Kidney (tissue), 14 donors: Measurements from ENCODE around the gene IHH. TPM values are rescaled to one million over a fixed set of nuclear protein-coding genes. Genes with fewer than 3 reads are reported as not detected.

Experiments
- DNase-seq, 5 donors: peaks; one replicate each; pipeline ENCODE4 v3.0.0-alpha.2; 2013 to 2020
- FAIRE-seq: peaks from 2 replicates; lab custom pipeline; 2012; peaks lifted over from hg19 to GRCh38; lab: Jason Lieb, UNC
- H3K27ac ChIP-seq, 2 donors: one replicate each; pipeline ENCODE4 v1.7.0; 2013; ENCODE audit warnings: low read depth in 2 of 2, low read length in 2 of 2, inconsistent platforms in 1 of 2
- H3K27me3 ChIP-seq: one replicate; pipeline ENCODE4 v1.7.1; 2013; ENCODE audit warnings: low read length, inconsistent platforms; ENCODE audit not compliant: control insufficient read depth, insufficient read depth
- H3K36me3 ChIP-seq, 3 donors: one replicate each; pipeline versions ENCODE4 v1.7.0 to v1.7.1; 2013; ENCODE audit warnings: low read length in 3 of 3, control low read depth in 1 of 3, inconsistent platforms in 1 of 3; ENCODE audit not compliant: insufficient read depth in 3 of 3, control insufficient read depth in 2 of 3
- H3K4me1 ChIP-seq, 3 donors: one replicate each; pipeline versions ENCODE4 v1.7.0 to v1.7.1; 2013; ENCODE audit warnings: low read length in 3 of 3, inconsistent platforms in 1 of 3, low read depth in 1 of 3; ENCODE audit not compliant: control insufficient read depth in 2 of 3, insufficient read depth in 2 of 3
- H3K4me3 ChIP-seq, 3 donors: one replicate each; pipeline versions ENCODE4 v1.7.0 to v1.8.1; 2013; ENCODE audit warnings: low read length in 3 of 3, control low read depth in 1 of 3, inconsistent platforms in 1 of 3
- H3K9ac ChIP-seq, 3 donors: one replicate each; pipeline versions ENCODE4 v1.7.0 to v1.7.1; 2013; ENCODE audit warnings: low read length in 3 of 3, control low read depth in 1 of 3, inconsistent platforms in 1 of 3
- H3K9me3 ChIP-seq, 3 donors: one replicate each; pipeline versions ENCODE4 v1.7.0 to v1.7.1; 2013; ENCODE audit warnings: low read length in 3 of 3, control low read depth in 1 of 3, inconsistent platforms in 1 of 3; ENCODE audit not compliant: control insufficient read depth in 2 of 3, insufficient read depth in 1 of 3
- intact Hi-C: fragments of 100-400 bp; cut with DNase I; formaldehyde crosslinking; loops from one replicate; pipeline ENCODE4 v1.11.1; 2022
- polyA plus RNA-seq: library from polyadenylated mRNA; stranded (reverse); fragments of 350-450 nt; fragmentation: Illumina TruSeq; extraction: RNeasy Lipid Tissue Mini Kit (QIAGEN cat#74804); gene quantifications from one replicate; pipeline ENCODE4 v1.2.3, GENCODE V29; 2014; ENCODE audit warnings: low read depth, low replicate concordance; ENCODE audit not compliant: insufficient read depth
- total RNA-seq: library from RNA; stranded (reverse); fragmentation: NEBNext Ultra II Directional; extraction: Animal tissue kit (Norgen Biotek cat#: 25700); gene quantifications from one replicate; pipeline ENCODE4 v1.2.1, GENCODE V29; 2021
- TF ChIP-seq, protein P1 (sequence below): IDR thresholded peaks from 3 replicates; pipeline ENCODE4 v1.5.1; 2012; ENCODE audit warnings: mild to moderate bottlenecking, moderate library complexity, borderline replicate concordance; ENCODE audit not compliant: insufficient read depth; ENCODE audit errors: extremely low read depth
- donor health status: control.
- donor health status: control.
- donor health status: control.
- donor health status: control.
- donor health status: control.
- donor health status: DM: yes; HTN: yes; CAD: no.
- donor health status: Normal renal cell carcinoma (clear cell type).

The IHH gene
- total and polyA plus RNA-seq, 2 donors from 2014 or later, result 0.88 to 3.1 TPM

DNA sequence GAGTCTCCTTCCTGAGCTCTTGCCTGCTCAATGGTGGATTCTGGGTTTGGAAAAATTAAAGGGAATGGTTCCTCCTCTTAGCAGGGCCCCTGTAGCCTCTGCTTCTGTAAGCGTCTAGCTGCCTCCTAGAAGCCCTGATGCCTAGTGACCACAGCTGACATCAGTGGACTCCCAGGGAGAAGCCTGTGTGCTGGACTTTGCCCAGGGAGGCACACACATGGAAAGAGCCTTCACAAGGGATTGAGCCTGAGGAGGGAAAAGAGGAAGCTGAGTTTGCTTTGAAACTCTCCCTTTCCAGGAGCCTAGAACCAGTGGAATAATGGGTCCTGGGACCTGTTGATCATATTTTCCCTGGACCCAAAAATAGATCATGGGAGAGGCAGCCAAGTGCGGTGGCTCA lies 18.0 kb downstream of the IHH start:
- H3K9me3 ChIP-seq, result no peaks in the 10 kb centered on the region
- DNase-seq (no peak), FAIRE-seq (no peak)
- H3K27me3 ChIP-seq, result peaks cover 8% of the 10 kb centered on the region
- no peak overlapping the region for H3K4me3 ChIP-seq
- TF ChIP-seq, protein P1, sequence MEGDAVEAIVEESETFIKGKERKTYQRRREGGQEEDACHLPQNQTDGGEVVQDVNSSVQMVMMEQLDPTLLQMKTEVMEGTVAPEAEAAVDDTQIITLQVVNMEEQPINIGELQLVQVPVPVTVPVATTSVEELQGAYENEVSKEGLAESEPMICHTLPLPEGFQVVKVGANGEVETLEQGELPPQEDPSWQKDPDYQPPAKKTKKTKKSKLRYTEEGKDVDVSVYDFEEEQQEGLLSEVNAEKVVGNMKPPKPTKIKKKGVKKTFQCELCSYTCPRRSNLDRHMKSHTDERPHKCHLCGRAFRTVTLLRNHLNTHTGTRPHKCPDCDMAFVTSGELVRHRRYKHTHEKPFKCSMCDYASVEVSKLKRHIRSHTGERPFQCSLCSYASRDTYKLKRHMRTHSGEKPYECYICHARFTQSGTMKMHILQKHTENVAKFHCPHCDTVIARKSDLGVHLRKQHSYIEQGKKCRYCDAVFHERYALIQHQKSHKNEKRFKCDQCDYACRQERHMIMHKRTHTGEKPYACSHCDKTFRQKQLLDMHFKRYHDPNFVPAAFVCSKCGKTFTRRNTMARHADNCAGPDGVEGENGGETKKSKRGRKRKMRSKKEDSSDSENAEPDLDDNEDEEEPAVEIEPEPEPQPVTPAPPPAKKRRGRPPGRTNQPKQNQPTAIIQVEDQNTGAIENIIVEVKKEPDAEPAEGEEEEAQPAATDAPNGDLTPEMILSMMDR, result no peak
- H3K27ac ChIP-seq, result no peak overlapping the region
- intact Hi-C loops, result no loop called here
- H3K9ac ChIP-seq, result no peak overlapping the region
- no peaks in the 10 kb centered on the region for H3K36me3 ChIP-seq
- no peaks in the 10 kb centered on the region for H3K4me1 ChIP-seq

DNA sequence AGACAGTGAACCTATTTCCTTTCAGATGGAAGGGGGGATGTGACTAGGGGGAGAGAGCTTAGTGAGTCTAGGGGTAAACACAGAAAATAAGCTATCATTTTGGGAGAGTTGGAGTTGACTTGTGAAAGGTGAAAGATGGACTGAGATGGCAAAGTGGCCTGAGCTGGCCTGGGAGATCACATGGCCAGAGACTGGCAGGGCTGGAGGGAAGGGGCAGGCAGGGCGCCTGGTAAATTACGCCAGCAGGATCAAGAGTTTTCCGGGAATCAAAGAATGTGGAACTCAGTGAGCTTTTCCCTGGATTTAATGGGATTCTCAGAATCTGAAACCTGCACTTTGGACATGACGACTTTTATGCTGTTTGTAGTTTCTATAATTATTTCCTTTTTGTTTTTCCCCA lies 18.6 kb downstream of the IHH start:
- TF ChIP-seq, protein P1, result no peak
- Histone ChIP-seq H3K9ac (no peak overlapping the region), H3K27me3 (peaks cover 8% of the 10 kb centered on the region), H3K4me1 (no peaks in the 10 kb centered on the region), H3K36me3 (no peaks in the 10 kb centered on the region), H3K4me3 (no peak overlapping the region), H3K9me3 (no peaks in the 10 kb centered on the region), H3K27ac (no peak overlapping the region)
- FAIRE-seq, result no peak
- no peak for DNase-seq
- intact Hi-C loops, result no loop called here

DNA sequence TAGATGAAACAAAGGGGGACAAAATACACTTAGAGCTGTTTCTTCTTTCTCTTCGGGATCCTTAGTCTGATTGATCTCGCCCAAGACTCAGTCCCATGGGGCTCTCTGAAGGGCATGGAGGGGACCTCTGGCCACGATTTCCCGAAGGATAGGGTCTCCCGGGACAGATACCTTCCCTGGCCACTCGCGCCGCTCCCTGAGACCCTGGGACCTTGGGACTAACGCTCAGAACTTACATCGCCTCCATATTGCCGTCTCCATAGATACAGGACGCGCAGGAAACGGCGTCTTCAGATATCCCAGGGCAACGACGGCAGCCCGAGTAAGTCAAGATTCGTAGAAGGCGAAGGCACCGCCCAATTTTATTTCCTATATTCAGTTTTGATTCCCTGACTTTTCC lies 19.5 kb downstream of the IHH start, which contains the start of gene CFAP65:
Gene CFAP65, minus strand, starts transcription at position 265 of the 400 bp plus-strand sequence. CDS start 2,468 bp downstream, outside the sequence.
- Histone ChIP-seq H3K27me3 (peaks cover 8% of the 10 kb centered on the region), H3K27ac (no peak within 1 kb of the TSS), H3K36me3 (no peaks in the 10 kb centered on the region), H3K9ac (no peak within 1 kb of the TSS), H3K4me3 (peak within 1 kb of the TSS; percentile 2 to 64 (median 63)), H3K9me3 (no peaks in the 10 kb centered on the region), H3K4me1 (no peaks in the 10 kb centered on the region)
- DNase-seq (peak in 3 of 5 donors; percentile 6 to 55 (median 54)), FAIRE-seq (no peak)
- TF ChIP-seq, protein P1, result no peak
- intact Hi-C loops, result no loop called here

DNA sequence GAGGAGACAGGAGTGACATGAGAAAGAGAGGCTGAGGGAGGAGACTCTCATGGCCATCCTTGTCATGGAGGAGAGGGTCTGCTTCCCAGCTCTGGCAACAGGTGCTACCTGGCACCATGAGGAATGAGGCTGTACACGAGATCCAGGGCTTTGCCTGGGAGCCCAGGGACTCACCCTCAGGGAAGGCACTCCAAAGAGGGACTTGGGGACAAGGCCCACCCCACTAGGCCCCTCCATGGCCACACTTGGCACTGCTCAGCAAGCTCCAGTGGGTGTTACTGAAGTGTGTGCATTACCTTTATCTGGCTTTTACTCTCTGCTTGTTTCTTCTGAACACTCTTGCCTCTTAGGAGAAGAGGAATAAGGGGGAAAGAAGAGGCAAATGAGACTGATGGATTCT lies 22.1 kb downstream of the IHH start:
- H3K36me3 ChIP-seq, result no peaks in the 10 kb centered on the region
- FAIRE-seq, result no peak
- H3K4me3 ChIP-seq, result no peak overlapping the region
- TF ChIP-seq, protein P1, result no peak
- intact Hi-C loops, result no loop called here
- DNase-seq, result peak in 1 of 5 donors; percentile 34
- H3K9ac ChIP-seq, result no peak overlapping the region
- H3K9me3 ChIP-seq, result no peaks in the 10 kb centered on the region
- H3K27me3 ChIP-seq, result peaks cover 8% of the 10 kb centered on the region
- H3K27ac ChIP-seq, result no peak overlapping the region
- no peaks in the 10 kb centered on the region for H3K4me1 ChIP-seq
